ENCODE measurements around the gene KRT75. TPM values are rescaled to one million over a fixed set of nuclear protein-coding genes. Genes with fewer than 3 reads are reported as not detected.

KRT75 gene
- total RNA-seq, 1 experiment from 2014 or later: not detected

DNA sequence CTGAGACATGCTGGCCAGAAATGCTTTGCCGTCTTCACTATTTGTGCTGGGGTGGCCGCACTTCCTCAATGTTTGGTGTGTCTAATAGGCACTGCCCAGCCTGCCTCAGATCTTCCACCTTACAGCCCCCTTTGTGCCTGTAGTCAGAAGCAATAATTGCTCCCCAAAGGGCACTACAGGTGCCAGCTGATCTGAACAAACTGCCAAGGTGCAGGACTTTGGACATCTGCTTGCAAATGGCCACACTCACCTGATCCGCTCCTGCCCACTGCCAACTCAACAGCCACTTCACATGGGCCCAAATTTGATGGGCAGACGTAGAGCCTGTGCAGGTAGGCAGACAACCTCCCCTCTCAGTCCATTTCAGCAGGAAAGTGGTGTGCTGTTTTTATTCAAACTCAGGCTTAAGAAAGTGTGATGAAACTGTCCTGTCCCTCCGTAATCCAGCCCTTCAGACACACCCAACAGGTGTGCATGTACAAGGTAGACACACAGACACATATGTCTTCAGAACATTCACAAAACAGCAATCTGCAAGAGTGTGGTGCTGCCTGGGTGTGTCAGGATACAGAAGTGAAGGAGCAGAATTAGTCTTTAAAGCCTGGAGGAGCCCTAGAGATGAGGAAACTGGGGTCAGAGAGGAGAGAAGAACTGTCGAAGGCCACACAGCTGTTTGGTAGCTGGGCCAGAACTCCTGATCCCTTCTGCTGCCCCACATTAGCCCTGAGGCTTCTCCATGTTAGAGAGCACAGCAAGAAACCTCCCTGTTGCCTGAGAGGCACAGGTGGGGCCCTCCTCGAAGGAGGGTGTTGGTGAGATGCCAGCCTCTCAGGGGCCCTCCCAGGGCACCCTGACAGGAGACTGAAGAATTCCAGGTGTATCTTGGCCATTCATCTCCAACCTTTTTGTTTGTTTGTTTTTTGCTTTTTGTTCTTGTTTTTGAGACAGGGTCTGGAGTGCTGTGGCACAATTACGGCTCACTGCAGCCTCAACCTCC, 4.4 kb upstream of the KRT75 start:
- H3K9me2 ChIP-seq (ENCODE audit: insufficient read depth): no peaks in the 10 kb centered on the region
- intact Hi-C loops (cut with micrococcal nuclease): no loop called here
- H3K27me3 ChIP-seq (ENCODE audit: insufficient read depth, low read length): no peaks in the 10 kb centered on the region
- ATAC-seq: no peak
- H3K9me3 ChIP-seq (ENCODE audit: control insufficient read depth in 1 of 2, insufficient read depth in 1 of 2, low read depth in 1 of 2, low read length in 2 of 2): no peaks in the 10 kb centered on the region
- ChIA-PET POLR2A (no interaction called here), RAD21 (ENCODE audit: low non-redundant PET in 1 of 2, low total read pairs in 2 of 2, uncharacterized antibody in 2 of 2, unreplicated experiment in 2 of 2) (no interaction called here), CTCF (no interaction called here)
- TF ChIP-seq RAD21 (IDR thresholded peaks at IDR 0.05; ENCODE audit: low read depth): no peak
- no peak for TF ChIP-seq SIN3A (IDR thresholded peaks at IDR 0.05; ENCODE audit: low read depth)
- no peak for TF ChIP-seq CBX3 (IDR thresholded peaks at IDR 0.05; ENCODE audit: low read depth)
- TF ChIP-seq JUND (IDR thresholded peaks at IDR 0.05): no peak
- TF ChIP-seq, protein P1, sequence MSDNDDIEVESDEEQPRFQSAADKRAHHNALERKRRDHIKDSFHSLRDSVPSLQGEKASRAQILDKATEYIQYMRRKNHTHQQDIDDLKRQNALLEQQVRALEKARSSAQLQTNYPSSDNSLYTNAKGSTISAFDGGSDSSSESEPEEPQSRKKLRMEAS (IDR thresholded peaks at IDR 0.05): no peak
- no peak for TF ChIP-seq YY1 (IDR thresholded peaks at IDR 0.05; ENCODE audit: extremely low read depth, insufficient replicate concordance, low read depth, low read length)
- TF ChIP-seq ZFX (IDR thresholded peaks at IDR 0.05): no peak
- TF ChIP-seq, protein P2, sequence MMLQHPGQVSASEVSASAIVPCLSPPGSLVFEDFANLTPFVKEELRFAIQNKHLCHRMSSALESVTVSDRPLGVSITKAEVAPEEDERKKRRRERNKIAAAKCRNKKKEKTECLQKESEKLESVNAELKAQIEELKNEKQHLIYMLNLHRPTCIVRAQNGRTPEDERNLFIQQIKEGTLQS (IDR thresholded peaks at IDR 0.05): no peak
- TF ChIP-seq, protein P3, sequence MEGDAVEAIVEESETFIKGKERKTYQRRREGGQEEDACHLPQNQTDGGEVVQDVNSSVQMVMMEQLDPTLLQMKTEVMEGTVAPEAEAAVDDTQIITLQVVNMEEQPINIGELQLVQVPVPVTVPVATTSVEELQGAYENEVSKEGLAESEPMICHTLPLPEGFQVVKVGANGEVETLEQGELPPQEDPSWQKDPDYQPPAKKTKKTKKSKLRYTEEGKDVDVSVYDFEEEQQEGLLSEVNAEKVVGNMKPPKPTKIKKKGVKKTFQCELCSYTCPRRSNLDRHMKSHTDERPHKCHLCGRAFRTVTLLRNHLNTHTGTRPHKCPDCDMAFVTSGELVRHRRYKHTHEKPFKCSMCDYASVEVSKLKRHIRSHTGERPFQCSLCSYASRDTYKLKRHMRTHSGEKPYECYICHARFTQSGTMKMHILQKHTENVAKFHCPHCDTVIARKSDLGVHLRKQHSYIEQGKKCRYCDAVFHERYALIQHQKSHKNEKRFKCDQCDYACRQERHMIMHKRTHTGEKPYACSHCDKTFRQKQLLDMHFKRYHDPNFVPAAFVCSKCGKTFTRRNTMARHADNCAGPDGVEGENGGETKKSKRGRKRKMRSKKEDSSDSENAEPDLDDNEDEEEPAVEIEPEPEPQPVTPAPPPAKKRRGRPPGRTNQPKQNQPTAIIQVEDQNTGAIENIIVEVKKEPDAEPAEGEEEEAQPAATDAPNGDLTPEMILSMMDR (IDR thresholded peaks at IDR 0.05 in 2 of 3, conservative IDR thresholded peaks at IDR 0.05 in 1 of 3; ENCODE audit: borderline replicate concordance in 1 of 3, insufficient read depth in 1 of 3, low read depth in 2 of 3, low read length in 2 of 3): no peak
- no peak for TF ChIP-seq ZBTB33 (IDR thresholded peaks at IDR 0.05; ENCODE audit: extremely low read depth, insufficient replicate concordance, low read length)
- no peak for TF ChIP-seq POLR2AphosphoS5 (IDR thresholded peaks at IDR 0.05; ENCODE audit: low read depth, low read length)
- no peak for TF ChIP-seq EGR1 (IDR thresholded peaks at IDR 0.05; ENCODE audit: low read depth)
- no peak for TF ChIP-seq ELF1 (IDR thresholded peaks at IDR 0.05; ENCODE audit: borderline replicate concordance, low read depth)
- TF ChIP-seq CEBPB (IDR thresholded peaks at IDR 0.05; ENCODE audit: low read depth): no peak
- TF ChIP-seq SP1 (IDR thresholded peaks at IDR 0.05; ENCODE audit: low read depth): no peak
- no peak for TF ChIP-seq EZH2 (IDR thresholded peaks at IDR 0.05)
- no peak for TF ChIP-seq FOSL1 (IDR thresholded peaks at IDR 0.05; ENCODE audit: low read depth)
- no peak for TF ChIP-seq TCF7L2 (IDR thresholded peaks at IDR 0.05; ENCODE audit: borderline replicate concordance, extremely low read depth, insufficient read depth, insufficient read length)
- TF ChIP-seq ZNF274 (IDR thresholded peaks at IDR 0.05; ENCODE audit: low read depth, low read length): no peak
- no peak for DNase-seq (ENCODE audit: low read depth, low spot score)
- no peak overlapping the region for H3K27ac ChIP-seq (ENCODE audit: low read depth, low read length)
- no peaks in the 10 kb centered on the region for H3K36me3 ChIP-seq (ENCODE audit: control insufficient read depth in 1 of 2, insufficient read depth in 2 of 2, low read length in 2 of 2)
- no peaks in the 10 kb centered on the region for H3K79me2 ChIP-seq (ENCODE audit: insufficient read depth, low read length)
- no peaks in the 10 kb centered on the region for H4K20me1 ChIP-seq (ENCODE audit: insufficient read depth)
- H3K4me1 ChIP-seq (ENCODE audit: control insufficient read depth in 1 of 2, insufficient read depth in 2 of 2, low read length in 2 of 2): peaks cover 28 to 82% of the 10 kb centered on the region in 2 experiments
- H3K4me2 ChIP-seq (ENCODE audit: low read length): peak overlapping the region; percentile 55; the same call in 1 of the 2 replicates
- no peak overlapping the region for H2AFZ ChIP-seq (ENCODE audit: low read depth, low read length, poor library complexity, severe bottlenecking)
- H3K9ac ChIP-seq (ENCODE audit: low read length): 0 out of 2 replicates have a peak overlapping the region, but pooled peaks have one; percentile 26
- BruUV-seq (replicated peaks): no TSS peak
- H3K4me3 ChIP-seq (replicated peaks in 1 of 2; ENCODE audit: low read depth in 1 of 2, low read length in 2 of 2): no peak overlapping the region
